HUDEP-2 (cell line): ENCODE data around the gene SEPTIN1.
"Not testable (repeated sequence)": the region's sequence is repeated elsewhere in the genome, so short reads cannot be mapped to it uniquely, and the experiment has no call there.

ENCODE experiments used
- DNase-seq, 76 experiments: peaks; one replicate each; lab custom pipeline; 2025; ENCODE audit not compliant: unreplicated experiment in 76 of 76; lab: John Stamatoyannopoulos, UW

Gene SEPTIN1

DNA sequence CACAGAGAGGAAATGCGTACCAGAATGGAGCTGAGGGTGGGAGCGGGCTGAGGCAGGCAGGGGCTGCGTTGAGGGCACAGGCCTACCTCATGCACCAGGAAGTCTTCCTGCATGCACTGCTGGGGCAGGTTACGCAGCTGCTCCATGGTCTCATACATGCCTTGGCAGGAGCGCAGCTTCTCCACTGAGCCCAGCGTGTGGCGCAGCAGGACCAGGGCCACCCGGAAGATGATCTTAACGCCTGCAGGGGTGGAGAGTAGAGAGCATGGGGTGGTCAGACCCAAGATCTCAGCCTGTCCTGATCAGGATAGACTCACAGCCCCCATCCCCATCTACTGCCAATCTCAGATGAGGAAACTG lies 23.8 kb downstream of the SEPTIN1 start:
- no peak for DNase-seq

DNA sequence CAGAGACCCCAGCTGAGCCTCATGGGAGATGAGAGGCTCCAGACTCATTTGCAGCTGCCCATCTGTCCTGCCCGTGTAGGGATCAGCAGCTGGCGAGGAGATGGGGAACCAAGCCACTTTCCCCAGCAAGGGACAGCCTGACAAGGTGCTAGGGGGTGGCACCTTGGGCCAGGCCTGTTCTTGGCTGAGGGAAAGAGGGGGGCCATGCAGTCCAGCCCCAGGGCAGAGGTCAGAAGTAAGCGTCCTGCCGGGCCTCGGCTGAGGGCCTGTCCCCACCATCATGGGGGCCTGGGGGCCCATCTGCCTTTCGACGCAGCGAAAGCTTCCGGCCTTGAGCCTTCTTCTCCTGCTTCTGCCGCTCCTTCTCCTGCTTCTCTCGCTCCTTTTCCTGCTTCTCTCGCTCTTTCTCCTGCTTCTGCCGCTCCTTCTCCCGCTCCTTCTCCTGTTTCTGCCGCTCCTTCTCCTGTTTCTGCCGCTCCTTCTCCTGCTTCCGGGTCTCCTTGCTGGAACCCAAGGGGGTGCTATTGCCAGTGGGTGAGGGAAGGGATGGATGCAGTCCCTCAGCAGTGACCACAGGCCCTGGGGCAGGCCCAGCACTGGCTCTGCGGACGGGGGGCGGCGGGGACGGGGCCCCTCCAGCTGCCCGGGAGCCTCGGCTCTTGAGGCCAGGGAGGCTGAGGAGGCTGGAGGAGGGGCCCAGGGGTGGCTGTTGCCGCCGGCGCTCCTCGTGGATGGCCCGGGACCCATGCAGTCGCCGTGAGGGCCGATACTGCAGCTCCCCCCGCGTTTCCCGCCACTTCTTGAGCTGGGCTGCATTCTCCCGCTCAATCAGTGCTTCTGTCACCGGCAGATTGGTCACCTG lies 24.4 kb downstream of the SEPTIN1 start:
- no peak for DNase-seq

DNA sequence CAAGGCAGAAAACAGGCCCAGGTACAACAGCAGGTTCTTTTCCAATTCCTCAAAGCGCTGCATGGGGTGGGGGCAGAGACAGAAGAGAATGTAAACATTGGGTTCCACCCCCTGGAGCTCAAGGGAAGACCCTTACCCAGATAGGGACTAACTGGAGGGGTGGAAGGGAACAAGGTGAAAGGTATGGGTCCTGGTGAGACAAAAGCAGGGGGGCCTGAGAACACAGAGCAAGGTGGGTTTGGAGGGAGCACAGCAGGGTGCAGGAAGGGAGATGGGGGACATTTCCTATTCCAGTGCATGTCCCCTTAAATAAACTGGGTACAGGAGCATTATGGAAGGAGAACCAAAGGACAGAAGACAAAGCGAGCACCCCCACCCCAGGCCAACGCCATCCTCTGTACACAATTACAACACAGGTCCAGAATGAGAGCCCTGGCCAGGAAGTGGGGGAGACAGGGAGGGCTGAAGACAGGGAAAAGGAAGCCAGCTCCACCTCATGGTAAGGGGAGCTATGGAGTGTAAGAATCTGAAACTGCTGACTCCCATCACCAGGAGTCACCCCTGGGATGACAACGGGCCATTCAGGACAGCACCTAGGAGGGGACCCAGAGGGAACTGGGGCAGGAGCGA lies 25.2 kb downstream of the SEPTIN1 start:
- no peak for DNase-seq

- peak in 1 of 76 experiments; percentile 25 for DNase-seq
These were observed 25.8 kb downstream of the SEPTIN1 start for GRCh38 chr16:30356401-30357084.

GRCh38 chr16:30355954-30356308 lies 26.4 kb downstream of the SEPTIN1 start:
- no peak for DNase-seq

GRCh38 chr16:30355144-30355953 lies 27.0 kb downstream of the SEPTIN1 start, which contains the start of gene CD2BP2:
Gene CD2BP2 (minus strand): TSS chr16:30355308. CDS start chr16:30354681, 627 bp downstream.
- DNase-seq: peak in 74 of 76 experiments; percentile 50 to 96 (median 90)

DNA sequence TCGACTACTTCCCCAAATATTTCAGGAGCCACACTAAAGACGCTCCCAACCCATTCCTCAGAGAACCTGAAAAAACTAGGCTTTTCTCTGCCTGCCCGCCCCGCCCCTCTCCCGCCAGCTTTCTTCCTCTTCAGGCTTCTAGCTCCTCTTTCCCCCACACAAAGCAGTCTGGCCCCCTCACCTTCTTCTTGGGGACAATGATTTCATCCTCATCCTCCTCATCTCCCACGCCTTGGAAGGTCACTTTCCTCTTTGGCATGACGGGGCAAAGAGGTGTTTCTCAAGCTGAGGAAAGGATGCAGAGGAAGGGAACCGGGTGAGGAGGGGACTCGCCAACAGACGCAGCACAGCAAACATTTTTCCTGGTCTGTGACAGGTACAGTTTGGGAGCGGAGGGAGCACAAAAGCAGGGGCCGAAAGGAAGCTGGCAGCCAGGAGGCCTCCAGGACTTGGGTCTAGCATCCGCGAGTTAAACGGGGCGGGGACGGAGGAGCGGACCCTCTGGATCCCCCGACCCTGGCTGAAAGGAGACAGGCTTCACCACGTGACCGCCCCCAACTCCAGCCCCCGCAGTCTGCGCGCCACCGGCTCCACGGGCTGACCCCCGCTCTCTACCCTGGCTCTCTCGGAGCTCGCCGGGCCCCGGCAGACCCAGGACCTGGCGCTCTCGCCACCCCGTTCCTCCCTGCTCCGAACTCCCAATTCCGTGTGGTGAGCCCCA lies 27.8 kb downstream of the SEPTIN1 start:
- DNase-seq: peak in 1 of 76 experiments; percentile 25

GRCh38 chr16:30353438-30354129 lies 28.8 kb downstream of the SEPTIN1 start:
- no peak for DNase-seq

DNA sequence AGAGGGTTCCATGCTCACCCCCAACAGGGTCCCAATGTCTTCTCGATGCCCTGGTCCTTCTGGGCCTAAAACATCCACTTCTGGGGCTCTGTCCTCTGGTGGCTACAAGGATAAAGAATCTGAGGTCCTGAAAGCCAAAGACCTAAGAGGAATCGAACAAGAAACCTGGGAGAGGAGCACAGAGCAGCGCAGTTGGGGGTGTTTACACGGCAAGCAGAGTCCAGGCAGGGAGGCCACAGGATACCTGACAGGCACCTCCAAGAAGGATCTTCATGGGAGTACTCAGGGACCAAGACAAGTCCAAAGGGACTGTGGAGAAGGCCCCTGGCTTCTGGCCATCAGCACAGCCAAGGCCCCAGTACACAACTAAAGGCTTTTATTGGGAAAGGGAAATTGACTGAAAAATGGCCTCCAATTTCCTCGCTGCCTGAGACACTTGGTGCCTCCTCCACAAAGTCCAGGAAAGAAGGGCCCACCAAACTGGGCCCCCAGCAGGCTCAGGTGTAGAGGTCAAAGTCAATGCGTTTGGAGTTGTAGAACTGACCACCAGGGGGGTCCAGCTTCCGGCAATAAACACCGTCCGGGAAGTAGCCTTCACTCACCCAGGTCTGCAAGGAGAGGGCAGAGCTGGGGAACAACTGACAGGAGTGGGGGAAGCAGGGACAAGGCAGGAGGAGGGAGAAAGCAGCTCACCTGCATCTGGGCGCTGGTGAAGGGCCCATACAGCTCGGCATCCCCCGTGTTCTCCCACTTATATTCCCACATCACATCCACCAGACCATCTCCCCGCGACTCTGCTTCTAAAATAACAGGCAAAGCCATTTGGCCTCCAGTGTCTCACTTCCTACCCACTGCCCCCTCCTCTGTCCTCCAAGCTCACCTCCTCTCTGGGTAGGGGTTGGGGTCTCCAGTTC lies 29.6 kb downstream of the SEPTIN1 start:
- no peak for DNase-seq

GRCh38 chr16:30351586-30352419 lies 30.6 kb downstream of the SEPTIN1 start:
- DNase-seq: peak in 12 of 76 experiments; percentile 4 to 43 (median 26)

GRCh38 chr16:30351001-30351441 lies 31.3 kb downstream of the SEPTIN1 start:
- DNase-seq: no peak

DNA sequence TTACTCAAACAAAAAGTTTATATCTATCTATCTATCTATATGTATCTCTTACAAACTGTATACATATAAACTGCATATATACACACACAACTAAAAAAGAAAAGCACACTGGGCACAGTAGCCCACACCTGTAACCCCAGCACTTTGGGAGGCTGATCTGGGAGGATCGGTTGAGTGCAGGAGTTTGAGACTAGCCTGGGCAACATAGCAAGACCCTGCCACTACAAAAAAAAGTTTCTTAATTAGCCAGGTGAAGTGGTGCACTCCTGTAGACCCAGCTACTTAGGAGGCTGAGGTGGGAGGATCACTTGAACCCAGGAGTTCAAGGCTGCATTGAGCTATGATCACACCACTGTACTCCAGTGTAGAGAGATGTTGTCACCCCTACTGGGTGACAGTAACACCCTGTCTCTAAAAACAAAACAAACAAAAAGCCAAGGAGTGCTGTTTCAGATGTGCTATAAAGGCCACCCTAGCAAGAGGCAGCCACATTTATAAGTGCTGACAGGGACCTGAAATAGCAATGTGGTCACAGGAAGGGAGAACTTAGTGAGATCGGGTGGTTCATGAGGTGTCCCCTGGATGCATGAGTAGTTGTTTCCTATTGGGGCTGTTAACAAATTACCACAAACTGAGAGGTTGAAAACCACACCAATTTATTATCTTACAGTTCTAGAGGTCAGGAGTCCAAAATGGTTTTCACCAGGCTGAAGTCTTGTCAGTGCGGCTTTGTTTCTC lies 32.1 kb downstream of the SEPTIN1 start:
- DNase-seq: no peak

GRCh38 chr16:30349675-30350074 lies 32.7 kb downstream of the SEPTIN1 start:
- DNase-seq: no peak

- no peak for DNase-seq
These were observed 33.4 kb downstream of the SEPTIN1 start for GRCh38 chr16:30348929-30349328.

GRCh38 chr16:30348113-30348512 lies 34.2 kb downstream of the SEPTIN1 start:
- DNase-seq: no peak

- DNase-seq: no peak
These were observed 36.1 kb downstream of the SEPTIN1 start for GRCh38 chr16:30346286-30346685.

DNA sequence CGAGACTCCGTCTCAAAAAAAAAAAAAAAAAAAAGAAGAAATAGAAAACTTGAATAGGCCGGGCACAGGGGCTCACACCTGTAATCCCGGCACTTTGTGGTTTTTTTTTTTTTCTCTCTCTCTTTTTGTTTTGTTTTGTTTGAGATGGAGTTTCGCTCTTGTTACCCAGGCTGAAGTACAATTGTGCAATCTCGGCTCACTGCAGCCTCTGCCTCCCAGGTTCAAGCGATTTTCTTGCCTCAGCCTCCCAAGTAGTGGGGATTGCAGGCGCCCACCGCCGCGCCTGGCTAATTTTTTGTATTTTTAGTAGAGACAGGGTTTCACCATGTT lies 38.9 kb downstream of the SEPTIN1 start:
- not testable (repeated sequence) for DNase-seq
